MM.1S (cell line): ENCODE results near the gene HDLBP.

Experiments used
- DNase-seq: peaks from one replicate; pipeline ENCODE4 v3.0.0-alpha.2; 2015
- H2AFZ ChIP-seq: fragments of 300-600 bp; sonication (generic); 2 replicates; pipeline ENCODE4 v1.6.0; 2016; ENCODE audit warnings: antibody characterized with exemption, low read length
- H3F3A ChIP-seq: fragments of 300-600 bp; sonication (generic); 2 replicates; pipeline ENCODE4 v1.6.1; 2016; ENCODE audit warnings: mild to moderate bottlenecking, antibody characterized with exemption, low read length, moderate library complexity, mixed read lengths; ENCODE audit not compliant: insufficient read depth
- H3K27ac ChIP-seq: fragments of 300-600 bp; sonication (generic); 2 replicates; pipeline ENCODE4 v1.5.1; 2016; ENCODE audit warnings: mild to moderate bottlenecking, low read length
- H3K27me3 ChIP-seq: fragments of 300-600 bp; sonication (generic); replicated peaks from 2 replicates; pipeline ENCODE4 v1.6.0; 2016; ENCODE audit warnings: low read length; ENCODE audit not compliant: insufficient read depth
- H3K36me3 ChIP-seq: fragments of 300-600 bp; sonication (generic); replicated peaks from 2 replicates; pipeline ENCODE4 v1.6.1; 2016; ENCODE audit warnings: mild to moderate bottlenecking, low read length, mixed read lengths; ENCODE audit not compliant: insufficient read depth
- H3K4me1 ChIP-seq: fragments of 300-600 bp; sonication (generic); 2 replicates; pipeline ENCODE4 v1.6.1; 2016; ENCODE audit warnings: low read length, mixed read lengths
- H3K4me2 ChIP-seq: fragments of 300-600 bp; sonication (generic); 2 replicates; pipeline ENCODE4 v1.6.0; 2016; ENCODE audit warnings: low read depth, low read length
- H3K4me3 ChIP-seq: fragments of 300-600 bp; sonication (generic); 2 replicates; pipeline ENCODE4 v1.5.1; 2016; ENCODE audit warnings: low read length, mixed read lengths
- H3K79me2 ChIP-seq: fragments of 300-600 bp; sonication (generic); 2 replicates; pipeline ENCODE4 v1.6.1; 2016; ENCODE audit warnings: mixed run types, low read length, mixed read lengths
- H3K9ac ChIP-seq: fragments of 300-600 bp; sonication (generic); 2 replicates; pipeline ENCODE4 v1.6.1; 2016; ENCODE audit warnings: low read length, mixed read lengths
- H3K9me2 ChIP-seq: fragments of 300-600 bp; sonication (generic); replicated peaks from 2 replicates; pipeline ENCODE4 v1.6.1; 2016; ENCODE audit warnings: mild to moderate bottlenecking, low read length, mixed read lengths; ENCODE audit not compliant: insufficient read depth
- H3K9me3 ChIP-seq: fragments of 300-600 bp; sonication (generic); replicated peaks from 2 replicates; pipeline ENCODE4 v1.6.1; 2016; ENCODE audit warnings: mild to moderate bottlenecking, low read length, mixed read lengths; ENCODE audit not compliant: insufficient read depth
- H4K20me1 ChIP-seq: fragments of 300-600 bp; sonication (generic); 2 replicates; pipeline ENCODE4 v1.6.1; 2016; ENCODE audit warnings: mild to moderate bottlenecking, low read length, moderate library complexity, mixed read lengths; ENCODE audit not compliant: insufficient read depth
- CTCF ChIP-seq: fragments of 300-600 bp; sonication (generic); IDR thresholded peaks from 2 replicates; pipeline ENCODE4 v1.5.1; 2016; ENCODE audit warnings: antibody characterized with exemption, low read length, mixed read lengths
- EZH2 ChIP-seq: fragments of 300-600 bp; sonication (generic); optimal IDR thresholded peaks from 2 replicates; pipeline ENCODE3; 2017; ENCODE audit warnings: low read depth, mild to moderate bottlenecking, antibody characterized with exemption, low read length, mixed read lengths
- EZH2phosphoT487 ChIP-seq: fragments of 300-600 bp; sonication (generic); IDR thresholded peaks from 2 replicates; pipeline ENCODE4 v1.6.1; 2018; ENCODE audit warnings: antibody characterized with exemption, low read length

Gene HDLBP

DNA sequence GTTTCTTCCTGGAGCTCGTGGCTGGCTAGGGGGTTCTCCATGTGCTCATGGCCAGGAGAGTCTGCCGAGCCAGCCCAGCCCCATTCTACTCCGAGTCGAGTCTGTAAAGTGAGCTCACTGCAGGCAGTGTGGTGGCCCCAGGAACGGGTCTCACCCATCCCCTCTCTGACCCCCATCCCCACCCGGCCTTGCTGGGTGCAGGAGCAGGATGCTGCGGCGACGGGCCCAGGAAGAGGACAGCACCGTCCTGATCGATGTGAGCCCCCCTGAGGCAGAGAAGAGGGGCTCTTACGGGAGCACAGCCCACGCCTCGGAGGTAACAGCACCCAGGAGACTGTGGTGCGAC lies 125.6 kb downstream of the HDLBP start:
- no peak for DNase-seq
- no peak overlapping the region for H3K4me2 ChIP-seq
- no peak overlapping the region for H3K4me3 ChIP-seq
- H3K79me2 ChIP-seq, result no peaks in the 10 kb centered on the region
- no peaks in the 10 kb centered on the region for H4K20me1 ChIP-seq
- H3K9me3 ChIP-seq, result no peaks in the 10 kb centered on the region
- no peak overlapping the region for H2AFZ ChIP-seq
- no peaks in the 10 kb centered on the region for H3K4me1 ChIP-seq
- no peaks in the 10 kb centered on the region for H3K9me2 ChIP-seq
- no peaks in the 10 kb centered on the region for H3F3A ChIP-seq
- H3K27me3 ChIP-seq, result no peaks in the 10 kb centered on the region; the same call in 1 of the 2 replicates
- H3K36me3 ChIP-seq, result no peaks in the 10 kb centered on the region
- no peak overlapping the region for H3K27ac ChIP-seq
- TF ChIP-seq EZH2phosphoT487, result no peak
- no peak for TF ChIP-seq EZH2
- no peak for TF ChIP-seq CTCF
- no peak overlapping the region for H3K9ac ChIP-seq

GRCh38 chr2:241189093-241189855 lies 126.2 kb downstream of the HDLBP start:
- H3K4me2 ChIP-seq, result no peak overlapping the region

GRCh38 chr2:241188361-241189092 lies 126.9 kb downstream of the HDLBP start, which contains the start of gene ANO7:
Gene ANO7 (plus strand): TSS chr2:241188677. CDS start chr2:241190064, 1,387 bp downstream.
- H3K36me3 ChIP-seq, result no peaks in the 10 kb centered on the region
- DNase-seq, result no peak
- no peak within 1 kb of the TSS for H2AFZ ChIP-seq
- H3F3A ChIP-seq, result no peaks in the 10 kb centered on the region
- H3K27me3 ChIP-seq, result no peaks in the 10 kb centered on the region; the same call in 1 of the 2 replicates
- H4K20me1 ChIP-seq, result no peaks in the 10 kb centered on the region
- no peaks in the 10 kb centered on the region for H3K9me2 ChIP-seq
- no peak within 1 kb of the TSS for H3K27ac ChIP-seq
- H3K9me3 ChIP-seq, result no peaks in the 10 kb centered on the region
- H3K4me3 ChIP-seq, result no peak within 1 kb of the TSS
- no peaks in the 10 kb centered on the region for H3K4me1 ChIP-seq
- no peak within 1 kb of the TSS for H3K4me2 ChIP-seq
- no peak within 1 kb of the TSS for H3K9ac ChIP-seq
- TF ChIP-seq EZH2 (no peak), CTCF (no peak), EZH2phosphoT487 (no peak)
- no peaks in the 10 kb centered on the region for H3K79me2 ChIP-seq

More at GRCh38 chr2:241189093-241189855, 126.2 kb downstream of the HDLBP start:
- Histone ChIP-seq H3K4me3 (no peak overlapping the region), H3F3A (no peaks in the 10 kb centered on the region), H4K20me1 (no peaks in the 10 kb centered on the region), H3K27me3 (no peaks in the 10 kb centered on the region; the same call in 1 of the 2 replicates), H3K9me3 (no peaks in the 10 kb centered on the region), H3K9me2 (no peaks in the 10 kb centered on the region), H3K79me2 (no peaks in the 10 kb centered on the region), H3K36me3 (no peaks in the 10 kb centered on the region), H2AFZ (no peak overlapping the region), H3K9ac (no peak overlapping the region), H3K27ac (no peak overlapping the region), H3K4me1 (no peaks in the 10 kb centered on the region)
- no peak for TF ChIP-seq CTCF
- TF ChIP-seq EZH2, result no peak
- TF ChIP-seq EZH2phosphoT487, result no peak
- DNase-seq, result no peak
